HL-60 (cell line): ENCODE measurements around the gene MARCHF10.

ENCODE experiments used
- DNase-seq, 2 experiments: peaks; one replicate each; pipeline ENCODE4 v3.0.0-alpha.2; 2010 to 2020; ENCODE audit warnings: low read depth in 1 of 2, low spot score in 1 of 2
- H3K27ac ChIP-seq: fragments of 250-450 bp; sonication (Bioruptor Pico); replicated peaks from 2 replicates; pipeline ENCODE4 v1.5.1; 2020; ENCODE audit warnings: mild to moderate bottlenecking, moderate library complexity
- H3K27me3 ChIP-seq: fragments of 250-450 bp; sonication (Bioruptor Pico); 2 replicates; pipeline ENCODE4 v1.5.1; 2021; ENCODE audit warnings: mild to moderate bottlenecking, moderate library complexity; ENCODE audit not compliant: insufficient read depth, poor library complexity, severe bottlenecking
- H3K4me3 ChIP-seq: replicated peaks from 2 replicates; pipeline ENCODE4 v1.5.1; 2011; ENCODE audit warnings: mild to moderate bottlenecking, control low read depth, low read length; ENCODE audit not compliant: insufficient read depth
- CTCF ChIP-seq: IDR thresholded peaks from one replicate; pipeline ENCODE4 v1.5.1; 2011; ENCODE audit warnings: low read length, control low read depth, inconsistent platforms; ENCODE audit not compliant: insufficient read depth
- GABPA ChIP-seq: IDR thresholded peaks from 2 replicates; pipeline ENCODE4 v1.6.1; 2012; ENCODE audit warnings: low read depth
- POLR2AphosphoS5 ChIP-seq: IDR thresholded peaks from 2 replicates; pipeline ENCODE4 v1.6.1; 2012; ENCODE audit warnings: low read depth
- REST ChIP-seq: IDR thresholded peaks from 2 replicates; pipeline ENCODE4 v1.6.1; 2012; ENCODE audit warnings: low read depth; ENCODE audit not compliant: insufficient replicate concordance
- SPI1 ChIP-seq: IDR thresholded peaks from 2 replicates; pipeline ENCODE4 v1.6.1; 2012; ENCODE audit warnings: low read depth, mild to moderate bottlenecking, borderline replicate concordance

MARCHF10 gene

DNA sequence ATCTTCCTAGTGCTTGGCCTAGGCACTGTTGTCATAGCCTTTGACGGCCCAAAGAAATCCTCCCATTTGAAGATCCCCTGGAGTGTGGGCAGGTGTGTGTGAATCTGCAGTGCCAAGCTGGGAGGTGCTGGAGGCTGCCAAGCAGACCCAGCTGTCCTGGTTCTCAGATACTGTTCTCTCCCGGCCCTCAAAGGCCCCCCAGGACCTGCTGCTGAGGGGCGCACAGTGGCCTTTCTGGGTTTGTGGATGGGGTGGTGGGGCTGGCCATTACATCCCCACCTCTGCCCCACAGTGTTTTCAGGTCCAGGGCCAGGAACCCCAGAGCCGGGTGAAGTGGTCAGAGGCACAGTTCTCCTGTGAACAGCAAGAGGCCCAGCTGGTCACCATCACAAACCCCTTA lies 120.1 kb downstream of the MARCHF10 start:
- H3K4me3 ChIP-seq, result no peak overlapping the region
- no peaks in the 10 kb centered on the region for H3K27me3 ChIP-seq
- H3K27ac ChIP-seq, result no peak overlapping the region
- DNase-seq, result no peak
- no peak for TF ChIP-seq REST
- no peak for TF ChIP-seq GABPA
- TF ChIP-seq CTCF, result no peak
- no peak for TF ChIP-seq SPI1
- no peak for TF ChIP-seq POLR2AphosphoS5

DNA sequence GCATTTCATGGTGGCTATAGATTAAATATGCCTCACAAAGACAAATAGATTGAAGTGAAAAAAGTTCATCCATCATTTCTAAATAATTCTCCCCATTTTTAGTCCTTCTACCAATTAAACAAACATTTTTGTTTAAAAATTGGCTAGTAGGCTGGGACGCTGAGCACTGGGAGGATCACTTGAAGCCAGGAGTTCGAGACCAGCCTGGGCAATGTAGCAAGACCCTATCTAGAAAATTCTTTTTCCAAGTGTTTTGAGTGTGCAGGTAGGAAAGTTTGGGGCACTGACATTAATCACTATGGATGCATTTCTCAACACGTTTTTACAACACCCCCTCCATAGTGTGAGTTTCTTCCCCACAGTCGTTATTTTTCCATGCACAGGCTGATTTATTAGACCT lies 123.9 kb downstream of the MARCHF10 start:
- H3K27me3 ChIP-seq, result no peaks in the 10 kb centered on the region
- DNase-seq, result no peak
- H3K27ac ChIP-seq, result no peak overlapping the region
- no peak overlapping the region for H3K4me3 ChIP-seq
- TF ChIP-seq SPI1 (no peak), CTCF (no peak), GABPA (no peak), REST (no peak), POLR2AphosphoS5 (no peak)

- Histone ChIP-seq H3K27ac (no peak overlapping the region), H3K4me3 (no peak overlapping the region), H3K27me3 (no peaks in the 10 kb centered on the region)
- DNase-seq, result no peak
- TF ChIP-seq SPI1, result no peak
- no peak for TF ChIP-seq CTCF
- no peak for TF ChIP-seq REST
- TF ChIP-seq GABPA, result no peak
- TF ChIP-seq POLR2AphosphoS5, result no peak
Observed at GRCh38 chr17:62681939-62682381, 126.2 kb downstream of the MARCHF10 start.
